Psoas muscle (tissue), 8 donors: Measurements from ENCODE around the gene AREG. TPM values are rescaled to one million over a fixed set of nuclear protein-coding genes. Genes with fewer than 3 reads are reported as not detected.

ENCODE experiments used
- ATAC-seq, 4 donors: fragments of 200-7000 bp; cut with Tn5 transposase; one replicate each; pipeline ENCODE4 v1.9.1; 2020; ENCODE audit warnings: moderate library complexity in 3 of 4, mild to moderate bottlenecking in 2 of 4
- DNase-seq, 2 donors: peaks; one replicate each; pipeline ENCODE4 v3.0.0-alpha.2; 2020
- H3K27ac ChIP-seq: fragments of 200-600 bp; one replicate; pipeline ENCODE4 v1.8.0; 2022
- H3K27me3 ChIP-seq, 3 donors: fragments of 200-600 bp in 1 of 3; one replicate each; pipeline versions ENCODE4 v1.6.1 to v1.8.0; 2013 to 2022; ENCODE audit warnings: low read length in 2 of 3, mild to moderate bottlenecking in 2 of 3, moderate library complexity in 1 of 3; ENCODE audit not compliant: insufficient read depth in 3 of 3
- H3K36me3 ChIP-seq, 2 donors: fragments of 200-600 bp in 1 of 2; one replicate each; pipeline versions ENCODE4 v1.6.1 to v1.8.0; 2013 to 2022; ENCODE audit warnings: low read depth in 1 of 2, mild to moderate bottlenecking in 1 of 2, moderate library complexity in 1 of 2; ENCODE audit not compliant: insufficient read depth in 1 of 2
- H3K4me1 ChIP-seq: fragments of 200-600 bp; one replicate; pipeline ENCODE4 v1.8.0; 2022
- H3K4me3 ChIP-seq: fragments of 200-600 bp; one replicate; pipeline ENCODE4 v1.8.0; 2022; ENCODE audit warnings: mild to moderate bottlenecking
- H3K9me3 ChIP-seq: fragments of 200-600 bp; one replicate; pipeline ENCODE4 v1.8.0; 2022
- WGBS, 3 donors: extraction: QIAGEN DNeasy Blood & Tissue Kit; methylation state at CpG; one replicate each; pipeline versions ENCODE4 v1.1.6 to v1.1.7; 2013; 5-methylcytosine and 5-hydroxymethylcytosine counted together
- intact Hi-C, 2 donors: fragments of 100-400 bp; cut with DNase I; formaldehyde crosslinking; loops; one replicate each; pipeline versions ENCODE4 v1.11.0 to v1.14.2; 2022
- polyA plus RNA-seq, 3 donors: library from polyadenylated mRNA; stranded (reverse); fragments of 200-250 nt; gene quantifications; one replicate each; pipeline ENCODE4 v1.2.3, GENCODE V29; 2013
- total RNA-seq, 4 donors: library from RNA; stranded (reverse); fragmentation: NEBNext Ultra II Directional in 2 of 4; extraction: Animal tissue kit (Norgen Biotek cat#: 25700) in 2 of 4; gene quantifications; one replicate each; pipeline versions ENCODE4 v1.2.1 to v1.2.4, GENCODE V29; 2021 to 2023
- TF ChIP-seq, protein P1 (sequence below): fragments of 200-600 bp; IDR thresholded peaks from one replicate; pipeline ENCODE4 v1.8.0; 2022; ENCODE audit warnings: antibody characterized with exemption
- donor health status: healthy with polysubstance abuse.
- donor health status: DM: no; HTN: no; CAD: no; lungs with moderate emphysema.
- donor health status: Bipolar disorder and iron deficiency.
- donor health status: healthy.
- donor health status: DM: yes; HTN: yes; CAD: no.
- donor health status: DM: no; HTN: no; CAD: no.
- donor health status: DM: no; HTN: no; CAD: no.
- donor health status: DM: yes; HTN: yes; CAD: no.

Gene AREG
- total and polyA plus RNA-seq, 7 donors = 0.25 to 1.3 (median 0.75) TPM; not detected in 1

DNA sequence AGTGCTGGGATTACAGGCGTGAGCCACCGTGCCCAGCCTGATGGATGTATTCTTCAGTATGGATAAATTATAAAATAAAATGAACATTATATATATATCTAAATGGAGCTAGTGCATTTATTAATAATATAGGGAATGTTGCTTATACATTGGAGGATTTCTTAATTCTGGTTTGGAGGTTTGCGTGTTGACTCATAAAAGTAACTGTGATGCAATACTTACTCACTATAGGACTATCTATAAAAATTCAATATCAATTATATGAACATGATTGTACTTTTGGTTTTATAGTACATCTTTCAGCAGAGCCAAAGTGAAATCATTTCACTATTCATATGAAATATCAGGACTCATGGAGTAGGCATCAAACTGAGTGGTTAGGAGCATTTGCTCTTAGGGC, 3.2 kb upstream of the AREG start:
- Histone ChIP-seq H3K36me3 (no peaks in the 10 kb centered on the region), H3K4me3 (no peak overlapping the region), H3K27ac (no peak overlapping the region), H3K4me1 (peaks cover 5% of the 10 kb centered on the region), H3K9me3 (no peaks in the 10 kb centered on the region), H3K27me3 (peaks cover 0 to 10% (median 0%) of the 10 kb centered on the region in 3 donors)
- TF ChIP-seq, protein P1, sequence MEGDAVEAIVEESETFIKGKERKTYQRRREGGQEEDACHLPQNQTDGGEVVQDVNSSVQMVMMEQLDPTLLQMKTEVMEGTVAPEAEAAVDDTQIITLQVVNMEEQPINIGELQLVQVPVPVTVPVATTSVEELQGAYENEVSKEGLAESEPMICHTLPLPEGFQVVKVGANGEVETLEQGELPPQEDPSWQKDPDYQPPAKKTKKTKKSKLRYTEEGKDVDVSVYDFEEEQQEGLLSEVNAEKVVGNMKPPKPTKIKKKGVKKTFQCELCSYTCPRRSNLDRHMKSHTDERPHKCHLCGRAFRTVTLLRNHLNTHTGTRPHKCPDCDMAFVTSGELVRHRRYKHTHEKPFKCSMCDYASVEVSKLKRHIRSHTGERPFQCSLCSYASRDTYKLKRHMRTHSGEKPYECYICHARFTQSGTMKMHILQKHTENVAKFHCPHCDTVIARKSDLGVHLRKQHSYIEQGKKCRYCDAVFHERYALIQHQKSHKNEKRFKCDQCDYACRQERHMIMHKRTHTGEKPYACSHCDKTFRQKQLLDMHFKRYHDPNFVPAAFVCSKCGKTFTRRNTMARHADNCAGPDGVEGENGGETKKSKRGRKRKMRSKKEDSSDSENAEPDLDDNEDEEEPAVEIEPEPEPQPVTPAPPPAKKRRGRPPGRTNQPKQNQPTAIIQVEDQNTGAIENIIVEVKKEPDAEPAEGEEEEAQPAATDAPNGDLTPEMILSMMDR = no peak
- no peak for ATAC-seq
- intact Hi-C loops = no loop called here
- WGBS, 3 donors = 95 to 100% (median 97%) methylated on average over 3 of the region's 3 CpGs
- DNase-seq = no peak

GRCh38 chr4:74446193-74446868, 1.4 kb downstream of the AREG start:
- 90 to 93% (median 92%) methylated on average over 8 of the region's 8 CpGs for WGBS, 3 donors

GRCh38 chr4:74446896-74447295, 2.0 kb downstream of the AREG start:
- intact Hi-C loops = no loop called here
- Histone ChIP-seq H3K4me3 (no peak overlapping the region), H3K36me3 (no peaks in the 10 kb centered on the region), H3K27me3 (peaks cover 0 to 17% (median 3%) of the 10 kb centered on the region in 3 donors), H3K9me3 (no peaks in the 10 kb centered on the region), H3K27ac (no peak overlapping the region), H3K4me1 (peaks cover 5% of the 10 kb centered on the region)
- TF ChIP-seq, protein P1 = no peak
- WGBS, 3 donors = 93 to 97% (median 93%) methylated on average over 1 of the region's 1 CpG
- DNase-seq (no peak), ATAC-seq (no peak)

More at GRCh38 chr4:74446193-74446868, 1.4 kb downstream of the AREG start:
- no peaks in the 10 kb centered on the region for H3K36me3 ChIP-seq
- intact Hi-C loops = no loop called here
- TF ChIP-seq, protein P1 = no peak
- H3K9me3 ChIP-seq = no peaks in the 10 kb centered on the region
- H3K4me1 ChIP-seq = peaks cover 5% of the 10 kb centered on the region
- H3K27me3 ChIP-seq = peaks cover 0 to 17% (median 3%) of the 10 kb centered on the region in 3 donors
- H3K4me3 ChIP-seq = no peak overlapping the region
- DNase-seq (no peak), ATAC-seq (no peak)
- H3K27ac ChIP-seq = no peak overlapping the region

DNA sequence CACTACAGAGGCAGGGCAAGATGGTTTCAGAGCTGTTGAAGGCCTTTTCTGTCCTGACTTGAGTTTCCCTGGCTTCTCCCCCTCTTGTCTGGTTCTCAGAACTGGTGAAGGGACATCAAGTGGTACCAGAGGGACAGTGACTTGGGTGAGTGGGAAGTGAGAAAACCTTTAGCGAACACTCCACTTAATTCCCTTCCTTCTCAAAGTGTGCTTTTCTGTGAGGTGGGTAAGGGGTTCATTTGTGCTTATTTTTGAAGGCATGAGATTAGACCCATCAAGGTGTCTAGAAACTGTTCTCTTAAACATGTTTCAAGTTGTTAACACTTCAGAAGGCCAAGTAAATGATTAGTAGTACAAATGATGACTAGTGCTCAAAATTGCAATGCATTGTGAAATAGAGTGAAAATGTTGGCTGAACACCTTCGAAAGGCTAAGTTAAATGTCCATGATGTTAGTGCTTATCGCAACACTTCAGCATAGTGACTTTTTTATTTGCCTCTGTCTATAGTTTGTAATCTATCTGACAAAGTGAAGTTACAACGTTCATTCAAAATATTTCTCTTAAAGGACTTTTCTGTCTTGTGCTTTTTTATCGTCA, 2.8 kb downstream of the AREG start:
- WGBS, 3 donors = 93 to 97% (median 96%) methylated on average over 5 of the region's 5 CpGs
- H3K4me3 ChIP-seq = no peak overlapping the region
- intact Hi-C loops = no loop called here

More for the DNA sequence above, 2.8 kb downstream of the AREG start:
- Histone ChIP-seq H3K9me3 (no peaks in the 10 kb centered on the region), H3K27me3 (peaks cover 0 to 17% (median 3%) of the 10 kb centered on the region in 3 donors), H3K4me1 (peaks cover 5% of the 10 kb centered on the region), H3K36me3 (no peaks in the 10 kb centered on the region), H3K27ac (no peak overlapping the region)
- TF ChIP-seq, protein P1 = no peak
- DNase-seq = no peak
- no peak for ATAC-seq
